ENCODE results near the gene HS3ST2.
A peak's percentile ranks its signal among the peaks of the same experiment; 100 is the strongest.

The HS3ST2 gene

DNA sequence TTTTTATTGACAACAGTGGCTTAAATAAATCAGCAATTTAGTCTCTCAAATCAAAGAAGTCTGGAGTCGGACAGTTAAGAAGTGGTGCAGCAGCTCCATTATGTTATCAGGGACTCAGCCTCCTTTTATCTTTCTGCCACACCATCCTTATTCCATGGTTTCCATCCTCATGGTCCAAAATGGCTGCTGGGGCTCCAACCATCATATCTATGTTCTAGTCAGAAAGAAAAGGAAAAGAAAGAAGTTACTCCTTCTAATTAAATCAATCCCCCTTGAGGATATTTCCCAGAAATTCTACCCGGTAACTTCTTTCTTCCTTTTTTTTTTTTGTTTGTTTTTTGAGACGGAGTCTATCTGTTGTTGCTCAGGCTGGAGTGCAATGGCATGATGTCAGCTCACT lies 109.5 kb downstream of the HS3ST2 start:
- Histone ChIP-seq H3K27me3 (no peaks in the 10 kb centered on the region), H3K36me3 (no peaks in the 10 kb centered on the region), H3K4me3 (ENCODE audit: low read depth, low read length) (no peak overlapping the region), H3K9me3 (no peaks in the 10 kb centered on the region), H3K4me1 (peaks cover 8% of the 10 kb centered on the region)
- TF ChIP-seq, protein P1, sequence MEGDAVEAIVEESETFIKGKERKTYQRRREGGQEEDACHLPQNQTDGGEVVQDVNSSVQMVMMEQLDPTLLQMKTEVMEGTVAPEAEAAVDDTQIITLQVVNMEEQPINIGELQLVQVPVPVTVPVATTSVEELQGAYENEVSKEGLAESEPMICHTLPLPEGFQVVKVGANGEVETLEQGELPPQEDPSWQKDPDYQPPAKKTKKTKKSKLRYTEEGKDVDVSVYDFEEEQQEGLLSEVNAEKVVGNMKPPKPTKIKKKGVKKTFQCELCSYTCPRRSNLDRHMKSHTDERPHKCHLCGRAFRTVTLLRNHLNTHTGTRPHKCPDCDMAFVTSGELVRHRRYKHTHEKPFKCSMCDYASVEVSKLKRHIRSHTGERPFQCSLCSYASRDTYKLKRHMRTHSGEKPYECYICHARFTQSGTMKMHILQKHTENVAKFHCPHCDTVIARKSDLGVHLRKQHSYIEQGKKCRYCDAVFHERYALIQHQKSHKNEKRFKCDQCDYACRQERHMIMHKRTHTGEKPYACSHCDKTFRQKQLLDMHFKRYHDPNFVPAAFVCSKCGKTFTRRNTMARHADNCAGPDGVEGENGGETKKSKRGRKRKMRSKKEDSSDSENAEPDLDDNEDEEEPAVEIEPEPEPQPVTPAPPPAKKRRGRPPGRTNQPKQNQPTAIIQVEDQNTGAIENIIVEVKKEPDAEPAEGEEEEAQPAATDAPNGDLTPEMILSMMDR (IDR thresholded peaks at IDR 0.05; ENCODE audit: low read depth, low read length) = no peak
- no peak for DNase-seq

DNA sequence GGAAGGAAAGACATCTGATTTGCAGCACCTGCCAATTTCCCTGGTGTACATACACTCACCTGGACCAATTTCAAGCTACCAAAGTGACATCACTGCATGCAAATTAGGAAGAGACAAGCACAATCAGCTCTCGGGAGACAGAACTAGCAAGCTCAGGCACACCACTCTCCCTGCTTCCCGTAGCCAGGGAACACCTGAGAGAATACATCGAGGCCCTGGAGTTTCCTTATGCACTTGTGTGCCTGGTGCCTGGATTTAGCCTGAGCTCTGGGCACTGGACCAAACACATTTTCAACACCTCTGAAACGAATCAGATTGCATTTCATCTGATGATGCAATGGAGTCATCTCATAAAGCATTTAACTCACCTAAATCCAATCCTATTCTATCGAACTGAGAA lies 110.5 kb downstream of the HS3ST2 start:
- no peaks in the 10 kb centered on the region for H3K36me3 ChIP-seq
- H3K4me3 ChIP-seq (ENCODE audit: low read depth, low read length) = no peak overlapping the region
- TF ChIP-seq, protein P1 (IDR thresholded peaks at IDR 0.05; ENCODE audit: low read depth, low read length) = no peak
- peaks cover 8% of the 10 kb centered on the region for H3K4me1 ChIP-seq
- no peaks in the 10 kb centered on the region for H3K9me3 ChIP-seq
- no peaks in the 10 kb centered on the region for H3K27me3 ChIP-seq
- DNase-seq = no peak

DNA sequence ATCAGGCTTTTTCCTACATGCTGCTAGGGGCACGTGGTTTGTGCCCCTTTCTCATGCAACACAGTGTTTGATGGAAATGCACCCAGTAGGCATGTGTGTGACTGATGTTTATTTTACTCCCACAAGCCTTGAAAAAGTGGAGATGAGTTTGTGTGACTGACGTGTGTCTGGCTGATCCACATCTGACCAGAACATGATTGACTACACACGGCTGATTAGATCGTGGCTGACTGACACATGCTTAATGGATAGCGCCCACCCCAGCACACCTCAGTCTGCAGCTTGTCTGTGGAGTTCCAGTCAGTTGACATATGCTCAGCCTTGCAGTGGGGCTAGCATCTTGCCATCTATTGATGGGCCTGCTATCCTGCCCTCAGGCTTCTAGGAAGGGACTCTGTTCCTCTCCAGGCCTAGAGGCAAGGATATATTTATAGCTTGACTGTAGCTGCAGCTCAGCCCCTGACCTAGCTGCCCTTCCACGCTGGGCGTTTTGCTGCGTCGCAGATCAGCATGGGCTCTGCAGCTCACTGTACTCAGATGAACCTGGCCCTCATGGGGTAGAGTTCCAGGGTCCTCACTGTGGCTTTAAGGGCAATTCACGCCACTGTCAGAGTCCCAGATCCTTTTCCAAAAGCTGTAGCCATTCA lies 112.3 kb downstream of the HS3ST2 start:
- Histone ChIP-seq H3K36me3 (no peaks in the 10 kb centered on the region), H3K4me3 (ENCODE audit: low read depth, low read length) (no peak overlapping the region), H3K27me3 (no peaks in the 10 kb centered on the region), H3K4me1 (peaks cover 8% of the 10 kb centered on the region), H3K9me3 (no peaks in the 10 kb centered on the region)
- TF ChIP-seq, protein P1 (IDR thresholded peaks at IDR 0.05; ENCODE audit: low read depth, low read length) = no peak
- peak; percentile 47 for DNase-seq

DNA sequence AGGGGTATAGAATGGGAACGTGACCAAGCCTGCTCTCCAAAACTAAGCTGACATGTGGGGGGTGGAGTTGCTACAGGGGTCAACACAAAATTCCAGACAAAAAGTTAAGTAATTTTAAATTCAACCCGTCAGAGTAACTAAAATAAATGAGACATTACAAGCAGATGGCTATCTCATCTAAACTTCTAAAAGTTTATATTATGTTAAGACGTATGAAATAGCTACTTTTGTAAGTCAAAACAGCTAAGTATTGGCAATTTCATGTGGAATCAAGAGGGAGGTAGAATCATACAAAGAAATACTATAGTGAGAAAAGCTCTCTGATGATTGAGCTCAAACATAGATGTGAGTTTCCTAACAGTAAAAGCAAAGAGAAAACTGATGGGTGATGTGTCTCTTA lies 113.3 kb downstream of the HS3ST2 start:
- TF ChIP-seq, protein P1 (IDR thresholded peaks at IDR 0.05; ENCODE audit: low read depth, low read length) = no peak
- Histone ChIP-seq H3K36me3 (no peaks in the 10 kb centered on the region), H3K9me3 (no peaks in the 10 kb centered on the region), H3K4me3 (ENCODE audit: low read depth, low read length) (no peak overlapping the region), H3K27me3 (no peaks in the 10 kb centered on the region), H3K4me1 (peaks cover 8% of the 10 kb centered on the region)
- DNase-seq = no peak

DNA sequence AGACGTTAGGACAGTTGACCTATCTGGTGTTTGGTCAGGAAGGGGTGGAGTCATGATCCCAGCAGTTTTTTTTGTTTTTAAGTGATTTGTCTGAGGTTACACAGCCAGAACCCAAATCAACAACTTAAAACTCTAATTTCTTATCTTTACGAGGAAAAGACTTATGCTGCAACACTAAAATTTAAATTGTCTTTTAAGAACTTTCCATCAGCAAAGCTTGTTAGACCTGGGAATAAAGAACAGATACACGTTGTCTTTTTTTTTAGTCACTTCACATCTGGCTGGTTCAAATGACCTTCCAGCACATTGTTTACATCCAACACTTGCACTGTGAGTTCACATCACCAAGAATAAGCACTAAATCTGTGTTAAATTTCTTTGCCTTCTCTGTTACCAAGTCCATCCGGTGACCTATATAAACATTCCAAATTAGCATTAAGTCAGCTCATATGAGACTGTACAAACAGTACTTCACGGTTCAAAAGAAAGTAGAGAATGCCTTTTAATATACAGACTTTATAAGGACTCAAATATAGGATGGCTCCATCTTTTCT lies 115.0 kb downstream of the HS3ST2 start:
- Histone ChIP-seq H3K4me3 (ENCODE audit: low read depth, low read length) (no peak overlapping the region), H3K4me1 (peaks cover 8% of the 10 kb centered on the region), H3K36me3 (no peaks in the 10 kb centered on the region), H3K9me3 (no peaks in the 10 kb centered on the region), H3K27me3 (no peaks in the 10 kb centered on the region)
- no peak for DNase-seq
- TF ChIP-seq, protein P1 (IDR thresholded peaks at IDR 0.05; ENCODE audit: low read depth, low read length) = no peak

DNA sequence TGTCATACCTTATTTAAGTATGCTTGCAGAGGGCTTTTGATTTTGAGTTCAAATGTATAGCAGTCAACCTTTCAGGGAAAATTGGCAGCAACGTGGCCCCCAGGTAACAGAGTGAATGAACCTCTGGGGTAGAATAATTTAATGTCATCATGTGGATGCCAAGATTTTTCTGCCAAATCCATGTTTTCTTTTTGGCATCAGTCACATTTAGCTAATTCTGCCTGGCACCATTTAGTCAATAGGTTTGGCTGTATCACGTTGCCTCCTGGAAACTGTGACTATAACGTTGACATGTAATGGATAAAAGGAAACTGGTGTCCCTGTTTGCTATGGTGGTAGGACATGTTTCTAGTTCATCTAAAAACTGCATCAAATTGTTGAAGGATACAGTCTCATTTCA lies 115.5 kb downstream of the HS3ST2 start:
- Histone ChIP-seq H3K27me3 (no peaks in the 10 kb centered on the region), H3K9me3 (no peaks in the 10 kb centered on the region), H3K4me1 (peaks cover 8% of the 10 kb centered on the region), H3K4me3 (ENCODE audit: low read depth, low read length) (no peak overlapping the region), H3K36me3 (no peaks in the 10 kb centered on the region)
- TF ChIP-seq, protein P1 (IDR thresholded peaks at IDR 0.05; ENCODE audit: low read depth, low read length) = no peak
- no peak for DNase-seq
